ENCODE measurements around the gene PRR33. TPM values are rescaled to one million over a fixed set of nuclear protein-coding genes. Genes with fewer than 3 reads are reported as not detected.

Gene PRR33
- total and polyA plus RNA-seq, 9 of the 15 experiments (the other 6 are each of a cell fraction or from before 2014, with no cell fraction given) = not detected

DNA sequence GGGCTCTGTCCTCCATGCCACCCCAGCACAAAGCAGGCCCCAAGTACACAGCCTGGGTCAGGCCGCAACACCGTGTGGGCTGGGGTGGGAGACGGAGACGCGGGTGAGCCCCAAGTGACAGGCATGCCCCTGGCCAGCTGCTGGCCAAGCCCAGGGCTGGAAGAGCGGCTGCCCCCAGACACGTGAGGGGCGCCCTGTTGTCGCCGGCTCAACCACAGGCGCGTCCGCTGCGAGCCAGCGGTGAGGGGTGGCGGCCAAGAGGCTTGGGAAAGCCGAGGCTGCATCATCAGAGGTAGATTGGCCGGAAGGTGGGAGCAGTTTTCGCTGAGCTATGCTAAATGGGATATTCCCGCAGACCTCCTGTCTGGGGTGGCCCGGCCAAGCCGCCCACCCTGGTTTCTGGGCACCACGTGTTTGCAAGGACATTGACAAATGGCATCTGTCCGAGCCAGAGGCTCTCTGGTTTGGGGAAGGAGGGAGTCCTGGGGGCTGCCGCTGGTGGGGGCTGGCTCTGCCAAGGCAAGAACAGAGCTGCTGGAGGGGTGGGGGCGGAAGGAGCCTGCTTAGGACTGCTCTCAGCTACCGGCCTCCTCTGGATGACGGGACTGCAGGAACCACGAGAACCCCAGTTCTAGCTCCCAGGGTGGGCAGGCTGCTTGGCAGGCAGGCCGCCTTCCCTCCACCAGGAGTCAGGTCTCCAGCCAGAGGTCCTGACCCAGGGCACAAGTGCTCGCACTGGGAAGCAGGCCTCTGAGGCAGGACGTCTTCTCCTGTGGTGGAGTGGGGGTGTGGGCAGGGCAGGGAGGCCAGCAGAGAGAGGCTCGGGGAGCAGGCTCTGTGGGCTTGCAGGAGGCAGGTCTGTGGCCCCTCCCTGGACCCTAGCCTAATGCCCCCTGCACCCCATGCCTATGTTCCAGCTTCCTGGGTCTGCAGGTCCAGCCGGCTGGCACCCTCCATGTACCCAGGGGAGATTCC is 552 bp downstream of the PRR33 start:
- H3K79me2 ChIP-seq (ENCODE audit: control insufficient read depth, insufficient read depth, low read length) = no peaks in the 10 kb centered on the region
- no peak overlapping the region for H3K9ac ChIP-seq (ENCODE audit: insufficient read depth in 1 of 2, low read depth in 2 of 2, low read length in 2 of 2)
- DNase-seq (ENCODE audit: extremely low read depth in 1 of 4, low spot score in 3 of 4) (peak in 1 of 4 experiments; percentile 6), FAIRE-seq (no peak), ATAC-seq (no peak; the same call in 2 of the 3 replicates)
- TF ChIP-seq MAFK (IDR thresholded peaks at IDR 0.05; ENCODE audit: low read length) = peak; percentile 21; the same call in 1 of the 2 replicates
- TF ChIP-seq ZNF445 (CRISPR knock-in tag; IDR thresholded peaks at IDR 0.05; ENCODE audit: low read depth) = no peak
- peak; percentile 52 for TF ChIP-seq ZNF316 (IDR thresholded peaks at IDR 0.05)
- H2AFZ ChIP-seq (ENCODE audit: low read depth, low read length) = no peak overlapping the region
- H4K20me1 ChIP-seq (replicated peaks; ENCODE audit: control insufficient read depth, insufficient read depth, low read length) = no peaks in the 10 kb centered on the region; the same call in none of the 2 replicates
- intact Hi-C loops (cut with micrococcal nuclease) (no loop called here), in situ Hi-C loops (cut with MboI) (no loop called here)
- no peaks in the 10 kb centered on the region for H3K9me3 ChIP-seq (replicated peaks; ENCODE audit: control insufficient read depth, insufficient read depth, low read depth, low read length)
- H3K36me3 ChIP-seq (ENCODE audit: control insufficient read depth, insufficient read depth, low read length) = no peaks in the 10 kb centered on the region
- no TSS peak for BruUV-seq (replicated peaks)
- no peak overlapping the region for H3K4me3 ChIP-seq
- H3K4me1 ChIP-seq (replicated peaks in 1 of 2; ENCODE audit: control insufficient read depth in 2 of 2, insufficient read depth in 2 of 2, low read length in 2 of 2) = peaks cover 0 to 9% of the 10 kb centered on the region in 2 experiments; a peak in 1 of 5 replicates
- POLR2A ChIA-PET = interaction anchor here (1.2 kb wide), 1 partner anchor 42 kb away, joined by 4 read pairs; no protein-coding TSS in a partner anchor
- 4% methylated on average over 25 of the region's 34 CpGs for WGBS (ENCODE audit: insufficient coverage, low coverage, missing lambda C conversion rate)
- H3K27ac ChIP-seq (ENCODE audit: extremely low read depth, low read depth, low read length) = no peak overlapping the region
- CTCF ChIA-PET (ENCODE audit: low intra/inter-chr PET ratio) = interaction anchor here (0.5 kb wide), 1 partner anchor 610 kb away, joined by 3 read pairs; no protein-coding TSS in a partner anchor
- peaks cover 12 to 50% of the 10 kb centered on the region in 2 experiments; a peak in 4 of 5 replicates for H3K27me3 ChIP-seq (ENCODE audit: control insufficient read depth in 2 of 2, insufficient read depth in 2 of 2, low read length in 2 of 2)
- no peak overlapping the region for H3K4me2 ChIP-seq (ENCODE audit: insufficient read depth, low read length)
- H3K9me1 ChIP-seq (ENCODE audit: control insufficient read depth, insufficient read depth, low read length) = no peaks in the 10 kb centered on the region

Measured in K562 (cell line).